ENCODE results near the gene MRPL33. TPM values are rescaled to one million over a fixed set of nuclear protein-coding genes. Genes with fewer than 3 reads are reported as not detected.

MRPL33 gene
- total RNA-seq: 53.1 and 67.6 TPM in 2 replicates

GRCh38 chr2:27771548-27772335 is at the start of gene MRPL33:
Gene MRPL33, plus strand, starts transcription at chr2:27771719. Its CDS starts 59 bp downstream, at chr2:27771778.

Other genes starting within 250 kb of the MRPL33 start
- gene ZNF512, start 188.7 kb upstream of the MRPL33 start, total RNA-seq: 16.3 and 21.9 TPM in 2 replicates
- 1.8 TPM in 2 replicates for gene CCDC121, start 142.7 kb upstream of the MRPL33 start, total RNA-seq
- gene GPN1, start 142.7 kb upstream of the MRPL33 start, total RNA-seq: 34.2 and 37.4 TPM in 2 replicates
- gene SUPT7L, start 108.1 kb upstream of the MRPL33 start, total RNA-seq: 18.9 and 19.4 TPM in 2 replicates
- 23.1 and 24.9 TPM in 2 replicates for gene SLC4A1AP, start 107.8 kb upstream of the MRPL33 start, total RNA-seq
- 0.59 and 1.2 TPM in 2 replicates for gene RBKS, start 118.7 kb downstream of the MRPL33 start, total RNA-seq
- 24.7 and 25.1 TPM in 2 replicates for gene BABAM2, start 119.0 kb downstream of the MRPL33 start, total RNA-seq

All from smooth muscle cell of the pulmonary artery (primary cell).